MM.1S (cell line): ENCODE results near the gene BCL2.

ENCODE experiments used
- DNase-seq: peaks from one replicate; pipeline ENCODE4 v3.0.0-alpha.2; 2015
- H2AFZ ChIP-seq: fragments of 300-600 bp; sonication (generic); 2 replicates; pipeline ENCODE4 v1.6.0; 2016; ENCODE audit warnings: antibody characterized with exemption, low read length
- H3F3A ChIP-seq: fragments of 300-600 bp; sonication (generic); 2 replicates; pipeline ENCODE4 v1.6.1; 2016; ENCODE audit warnings: mild to moderate bottlenecking, antibody characterized with exemption, low read length, moderate library complexity, mixed read lengths; ENCODE audit not compliant: insufficient read depth
- H3K27ac ChIP-seq: fragments of 300-600 bp; sonication (generic); 2 replicates; pipeline ENCODE4 v1.5.1; 2016; ENCODE audit warnings: mild to moderate bottlenecking, low read length
- H3K27me3 ChIP-seq: fragments of 300-600 bp; sonication (generic); replicated peaks from 2 replicates; pipeline ENCODE4 v1.6.0; 2016; ENCODE audit warnings: low read length; ENCODE audit not compliant: insufficient read depth
- H3K36me3 ChIP-seq: fragments of 300-600 bp; sonication (generic); replicated peaks from 2 replicates; pipeline ENCODE4 v1.6.1; 2016; ENCODE audit warnings: mild to moderate bottlenecking, low read length, mixed read lengths; ENCODE audit not compliant: insufficient read depth
- H3K4me1 ChIP-seq: fragments of 300-600 bp; sonication (generic); 2 replicates; pipeline ENCODE4 v1.6.1; 2016; ENCODE audit warnings: low read length, mixed read lengths
- H3K4me2 ChIP-seq: fragments of 300-600 bp; sonication (generic); 2 replicates; pipeline ENCODE4 v1.6.0; 2016; ENCODE audit warnings: low read depth, low read length
- H3K4me3 ChIP-seq: fragments of 300-600 bp; sonication (generic); 2 replicates; pipeline ENCODE4 v1.5.1; 2016; ENCODE audit warnings: low read length, mixed read lengths
- H3K79me2 ChIP-seq: fragments of 300-600 bp; sonication (generic); 2 replicates; pipeline ENCODE4 v1.6.1; 2016; ENCODE audit warnings: mixed run types, low read length, mixed read lengths
- H3K9ac ChIP-seq: fragments of 300-600 bp; sonication (generic); 2 replicates; pipeline ENCODE4 v1.6.1; 2016; ENCODE audit warnings: low read length, mixed read lengths
- H3K9me2 ChIP-seq: fragments of 300-600 bp; sonication (generic); replicated peaks from 2 replicates; pipeline ENCODE4 v1.6.1; 2016; ENCODE audit warnings: mild to moderate bottlenecking, low read length, mixed read lengths; ENCODE audit not compliant: insufficient read depth
- H3K9me3 ChIP-seq: fragments of 300-600 bp; sonication (generic); replicated peaks from 2 replicates; pipeline ENCODE4 v1.6.1; 2016; ENCODE audit warnings: mild to moderate bottlenecking, low read length, mixed read lengths; ENCODE audit not compliant: insufficient read depth
- H4K20me1 ChIP-seq: fragments of 300-600 bp; sonication (generic); 2 replicates; pipeline ENCODE4 v1.6.1; 2016; ENCODE audit warnings: mild to moderate bottlenecking, low read length, moderate library complexity, mixed read lengths; ENCODE audit not compliant: insufficient read depth
- EZH2 ChIP-seq: fragments of 300-600 bp; sonication (generic); optimal IDR thresholded peaks from 2 replicates; pipeline ENCODE3; 2017; ENCODE audit warnings: low read depth, mild to moderate bottlenecking, antibody characterized with exemption, low read length, mixed read lengths
- EZH2phosphoT487 ChIP-seq: fragments of 300-600 bp; sonication (generic); IDR thresholded peaks from 2 replicates; pipeline ENCODE4 v1.6.1; 2018; ENCODE audit warnings: antibody characterized with exemption, low read length
- TF ChIP-seq, protein P1 (sequence below): fragments of 300-600 bp; sonication (generic); IDR thresholded peaks from 2 replicates; pipeline ENCODE4 v1.5.1; 2016; ENCODE audit warnings: antibody characterized with exemption, low read length, mixed read lengths

Gene BCL2

DNA sequence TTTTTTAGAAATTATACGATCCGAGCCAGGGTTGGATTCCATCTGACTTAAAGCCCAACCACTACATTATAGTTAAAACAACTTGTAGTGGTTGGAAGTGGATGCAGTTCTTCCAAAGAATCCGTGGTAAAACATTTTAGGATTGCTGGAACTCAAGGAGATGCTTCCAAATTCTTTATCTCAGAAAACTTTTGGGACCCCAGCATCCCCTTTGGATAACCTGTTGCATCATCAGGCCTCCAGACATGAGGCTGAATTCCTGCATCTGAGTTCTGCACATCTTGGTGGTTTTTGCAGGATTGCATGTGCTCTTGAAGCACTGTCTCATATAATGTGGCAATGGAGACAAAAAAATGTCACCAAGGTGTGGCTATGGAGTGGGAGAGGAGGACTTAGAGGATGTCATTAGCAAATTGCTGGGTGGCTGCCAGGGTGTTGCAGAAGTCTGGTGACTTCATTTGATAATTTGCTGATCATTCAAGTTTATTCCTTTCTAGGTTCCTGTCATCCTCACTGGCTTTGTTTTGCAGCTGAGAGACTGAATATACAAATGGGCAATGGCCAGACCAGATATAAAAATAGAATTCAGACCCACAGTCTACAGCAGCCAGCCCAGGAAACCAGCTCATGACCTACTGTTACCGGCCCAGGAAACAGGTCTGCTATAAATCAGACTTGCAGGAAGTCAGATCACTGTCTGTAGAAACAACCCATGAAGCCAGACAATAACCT is 207.7 kb downstream of the BCL2 start:
- H3K4me1 ChIP-seq: peaks cover 20% of the 10 kb centered on the region
- H3K9me3 ChIP-seq: no peaks in the 10 kb centered on the region
- H3K9me2 ChIP-seq: no peaks in the 10 kb centered on the region
- no peaks in the 10 kb centered on the region for H4K20me1 ChIP-seq
- H3K27me3 ChIP-seq: no peaks in the 10 kb centered on the region
- peak overlapping the region; percentile 20; the same call in 1 of the 2 replicates for H3K27ac ChIP-seq
- H2AFZ ChIP-seq: peak overlapping the region; percentile 22
- H3K4me2 ChIP-seq: peak overlapping the region; percentile 58; the same call in 1 of the 2 replicates
- H3K36me3 ChIP-seq: no peaks in the 10 kb centered on the region
- H3K4me3 ChIP-seq: no peak overlapping the region
- TF ChIP-seq, protein P1, sequence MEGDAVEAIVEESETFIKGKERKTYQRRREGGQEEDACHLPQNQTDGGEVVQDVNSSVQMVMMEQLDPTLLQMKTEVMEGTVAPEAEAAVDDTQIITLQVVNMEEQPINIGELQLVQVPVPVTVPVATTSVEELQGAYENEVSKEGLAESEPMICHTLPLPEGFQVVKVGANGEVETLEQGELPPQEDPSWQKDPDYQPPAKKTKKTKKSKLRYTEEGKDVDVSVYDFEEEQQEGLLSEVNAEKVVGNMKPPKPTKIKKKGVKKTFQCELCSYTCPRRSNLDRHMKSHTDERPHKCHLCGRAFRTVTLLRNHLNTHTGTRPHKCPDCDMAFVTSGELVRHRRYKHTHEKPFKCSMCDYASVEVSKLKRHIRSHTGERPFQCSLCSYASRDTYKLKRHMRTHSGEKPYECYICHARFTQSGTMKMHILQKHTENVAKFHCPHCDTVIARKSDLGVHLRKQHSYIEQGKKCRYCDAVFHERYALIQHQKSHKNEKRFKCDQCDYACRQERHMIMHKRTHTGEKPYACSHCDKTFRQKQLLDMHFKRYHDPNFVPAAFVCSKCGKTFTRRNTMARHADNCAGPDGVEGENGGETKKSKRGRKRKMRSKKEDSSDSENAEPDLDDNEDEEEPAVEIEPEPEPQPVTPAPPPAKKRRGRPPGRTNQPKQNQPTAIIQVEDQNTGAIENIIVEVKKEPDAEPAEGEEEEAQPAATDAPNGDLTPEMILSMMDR: no peak
- TF ChIP-seq EZH2 (no peak), EZH2phosphoT487 (no peak)
- H3K9ac ChIP-seq: no peak overlapping the region
- H3K79me2 ChIP-seq: no peaks in the 10 kb centered on the region
- H3F3A ChIP-seq: peaks cover 10% of the 10 kb centered on the region; the same call in 1 of the 2 replicates
- DNase-seq: peak; percentile 78

GRCh38 chr18:63109802-63110201 is 209.8 kb downstream of the BCL2 start:
- Histone ChIP-seq H3K9me3 (no peaks in the 10 kb centered on the region), H3K4me3 (no peak overlapping the region), H3K27me3 (no peaks in the 10 kb centered on the region), H3K36me3 (no peaks in the 10 kb centered on the region), H4K20me1 (no peaks in the 10 kb centered on the region), H3K9ac (no peak overlapping the region), H3K9me2 (no peaks in the 10 kb centered on the region), H3F3A (peaks cover 10% of the 10 kb centered on the region; the same call in 1 of the 2 replicates), H3K27ac (no peak overlapping the region), H3K4me2 (no peak overlapping the region), H3K4me1 (peaks cover 27% of the 10 kb centered on the region), H2AFZ (no peak overlapping the region), H3K79me2 (no peaks in the 10 kb centered on the region)
- no peak for DNase-seq
- TF ChIP-seq, protein P1: no peak
- TF ChIP-seq EZH2phosphoT487: no peak
- no peak for TF ChIP-seq EZH2

- TF ChIP-seq, protein P1: no peak
- no peak for TF ChIP-seq EZH2
- TF ChIP-seq EZH2phosphoT487: no peak
- Histone ChIP-seq H3K27ac (no peak overlapping the region), H4K20me1 (no peaks in the 10 kb centered on the region), H3K9me2 (no peaks in the 10 kb centered on the region), H3K4me3 (no peak overlapping the region), H3K27me3 (no peaks in the 10 kb centered on the region), H3K36me3 (no peaks in the 10 kb centered on the region), H3K79me2 (no peaks in the 10 kb centered on the region), H3K4me2 (no peak overlapping the region), H3F3A (peaks cover 10% of the 10 kb centered on the region; the same call in 1 of the 2 replicates), H2AFZ (no peak overlapping the region), H3K9ac (no peak overlapping the region), H3K9me3 (no peaks in the 10 kb centered on the region), H3K4me1 (peaks cover 27% of the 10 kb centered on the region)
- DNase-seq: no peak
Observed at GRCh38 chr18:63109022-63109421, 210.5 kb downstream of the BCL2 start.
